Measurements from ENCODE around the gene C16orf54.

GRCh38 chr16:29766571-29766970 lies 20.8 kb upstream of the C16orf54 start:
- TF ChIP-seq CTCF (conservative IDR thresholded peaks at IDR 0.05; ENCODE audit: low read depth in 2 of 2) (no peak), EZH2 (IDR thresholded peaks at IDR 0.05; ENCODE audit: low read depth, unreplicated experiment) (no peak), REST (IDR thresholded peaks at IDR 0.05; ENCODE audit: unreplicated experiment) (no peak), POLR2AphosphoS5 (IDR thresholded peaks at IDR 0.05; ENCODE audit: low read depth) (no peak), EZH2phosphoT487 (IDR thresholded peaks at IDR 0.05; ENCODE audit: unreplicated experiment) (no peak), STAT1 (IDR thresholded peaks at IDR 0.05; ENCODE audit: unreplicated experiment) (no peak), ZNF331 (CRISPR knock-in tag; IDR thresholded peaks at IDR 0.05; ENCODE audit: low read depth) (no peak), ETS1 (IDR thresholded peaks at IDR 0.05) (no peak), CREB1 (CRISPR knock-in tag; IDR thresholded peaks at IDR 0.05; ENCODE audit: low read depth) (no peak), ZNF114 (CRISPR knock-in tag; IDR thresholded peaks at IDR 0.05) (no peak), NANOG (IDR thresholded peaks at IDR 0.05; ENCODE audit: borderline replicate concordance) (no peak)

Measured in GM23338 (cell line).